ENCODE measurements around the gene ADD1.

ADD1 gene

GRCh38 chr4:2798399-2799223, 45.0 kb upstream of the ADD1 start:
- peaks cover 0 to 12% (median 4%) of the 10 kb centered on the region in 11 experiments; a peak in 6 of 22 replicates for H3K27me3 ChIP-seq
- TF ChIP-seq Cebpa-rat (IDR thresholded peaks at IDR 0.05): no peak
- H3K36me3 ChIP-seq: peaks cover 0 to 39% (median 0%) of the 10 kb centered on the region in 11 experiments; a peak in 9 of 22 replicates
- H4K20me1 ChIP-seq: peaks cover 0 to 70% (median 5%) of the 10 kb centered on the region in 11 experiments; a peak in 9 of 22 replicates
- peak overlapping the region; percentile 88 to 99 (median 93) for H3K27ac ChIP-seq
- peak overlapping the region; percentile 83 to 96 (median 90) for H3K9ac ChIP-seq
- no peaks in the 10 kb centered on the region for H3K9me3 ChIP-seq (replicated peaks in 1 of 11)
- peak overlapping the region; percentile 41 to 88 (median 74); a peak in 19 of 20 replicates for H3K4me3 ChIP-seq
- H3K4me1 ChIP-seq: peaks cover 81 to 100% (median 97%) of the 10 kb centered on the region in 10 experiments
- peak overlapping the region; percentile 93 to 100 (median 99) for H3K4me2 ChIP-seq

DNA sequence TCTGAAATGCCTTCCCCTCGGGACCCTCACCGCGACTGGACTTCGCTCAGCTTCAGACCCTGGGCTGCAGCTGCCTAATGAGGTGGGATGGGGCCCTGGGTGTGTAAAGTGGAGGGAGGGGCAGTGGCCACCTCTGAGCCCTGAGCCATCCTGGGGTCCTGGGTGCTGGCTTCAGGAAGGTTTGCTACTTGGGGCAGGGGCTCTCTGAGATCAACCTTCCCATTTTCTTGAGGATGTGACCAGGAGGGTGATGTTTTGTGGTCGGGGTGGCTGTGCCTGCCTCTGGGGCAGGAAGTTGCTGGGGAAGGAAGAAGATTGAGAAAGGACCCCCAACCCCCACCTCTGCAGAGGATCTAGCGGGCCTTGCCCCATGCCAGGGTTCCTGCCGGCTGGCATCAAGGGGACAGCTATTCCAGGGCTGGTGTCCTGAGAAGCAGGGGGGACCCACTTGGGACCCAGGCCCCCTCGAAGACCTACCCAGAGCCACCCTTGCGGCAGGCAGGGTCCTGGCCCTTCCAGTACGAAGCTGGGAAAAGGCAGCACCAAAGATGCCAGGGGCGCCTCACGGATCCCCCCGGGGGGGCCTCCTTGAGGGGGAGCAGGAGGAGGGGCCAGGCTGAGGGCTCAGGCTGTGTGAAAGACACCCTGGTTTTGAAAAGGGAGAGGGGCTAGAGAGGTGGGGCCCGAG, 44.3 kb upstream of the ADD1 start:
- H3K4me2 ChIP-seq: peak overlapping the region; percentile 93 to 100 (median 99)
- H3K27ac ChIP-seq: peak overlapping the region; percentile 88 to 99 (median 93)
- peak overlapping the region; percentile 83 to 96 (median 90) for H3K9ac ChIP-seq

DNA sequence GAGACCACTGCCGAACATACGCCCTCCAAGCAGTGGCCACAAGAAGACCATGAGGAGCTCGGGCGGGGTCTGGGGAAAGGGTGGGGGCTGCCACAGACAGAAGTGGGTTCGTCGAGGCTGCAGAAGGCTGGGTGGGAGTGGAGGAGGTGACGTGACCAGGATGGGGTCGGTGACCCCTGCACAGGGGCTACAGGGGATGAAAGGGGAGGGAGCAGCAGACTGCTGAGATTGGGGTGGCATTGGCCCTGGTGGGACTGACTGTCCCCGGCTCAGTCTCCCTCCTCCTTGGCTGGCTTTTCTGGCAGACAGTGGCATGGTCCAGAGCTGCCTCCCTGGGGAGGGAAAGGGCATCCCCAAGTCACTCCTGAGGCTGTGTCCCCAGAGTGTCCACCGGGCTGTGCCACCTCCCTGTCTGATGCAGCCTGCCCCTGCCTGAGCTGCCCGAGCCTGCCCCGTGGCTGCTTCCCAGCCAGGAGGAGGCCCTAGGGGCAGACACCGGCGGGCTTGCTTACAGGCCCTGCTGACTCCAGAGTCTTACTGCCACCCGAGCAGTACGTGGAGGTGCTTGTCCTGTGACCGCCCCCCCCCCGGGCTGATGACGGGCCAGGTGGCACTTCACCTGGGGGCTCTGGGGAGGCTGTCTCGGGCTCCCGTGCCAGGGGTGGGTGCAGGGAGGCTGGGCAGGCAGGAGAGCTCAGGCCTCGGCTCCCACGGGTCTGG, 43.5 kb upstream of the ADD1 start:
- H3K4me1 ChIP-seq: peaks cover 84 to 100% (median 97%) of the 10 kb centered on the region in 10 experiments
- H3K4me3 ChIP-seq: peak overlapping the region; percentile 41 to 88 (median 74); a peak in 19 of 20 replicates
- peak overlapping the region; percentile 88 to 99 (median 93) for H3K27ac ChIP-seq
- TF ChIP-seq Cebpa-rat (IDR thresholded peaks at IDR 0.05): no peak
- peak overlapping the region; percentile 83 to 96 (median 90) for H3K9ac ChIP-seq
- no peaks in the 10 kb centered on the region for H3K9me3 ChIP-seq (replicated peaks in 1 of 11)
- peaks cover 0 to 77% (median 0%) of the 10 kb centered on the region in 11 experiments; a peak in 10 of 22 replicates for H4K20me1 ChIP-seq
- H3K36me3 ChIP-seq: peaks cover 0 to 52% (median 0%) of the 10 kb centered on the region in 11 experiments; a peak in 10 of 22 replicates
- no peaks in the 10 kb centered on the region for H3K27me3 ChIP-seq
- peak overlapping the region; percentile 93 to 100 (median 99) for H3K4me2 ChIP-seq

More for the DNA sequence above, 44.3 kb upstream of the ADD1 start:
- Histone ChIP-seq H3K4me3 (peak overlapping the region; percentile 41 to 88 (median 74); a peak in 19 of 20 replicates), H3K27me3 (peaks cover 0 to 5% (median 0%) of the 10 kb centered on the region in 11 experiments; a peak in 3 of 22 replicates), H3K36me3 (peaks cover 0 to 46% (median 0%) of the 10 kb centered on the region in 11 experiments; a peak in 10 of 22 replicates), H3K9me3 (replicated peaks in 1 of 11) (no peaks in the 10 kb centered on the region), H3K4me1 (peaks cover 82 to 100% (median 97%) of the 10 kb centered on the region in 10 experiments), H4K20me1 (peaks cover 0 to 73% (median 3%) of the 10 kb centered on the region in 11 experiments; a peak in 9 of 22 replicates)
- peak in 7 of 11 experiments; percentile 14 to 77 (median 50); a peak in 8 of 22 replicates for TF ChIP-seq Cebpa-rat (IDR thresholded peaks at IDR 0.05)

- Histone ChIP-seq H3K36me3 (peaks cover 0 to 53% (median 0%) of the 10 kb centered on the region in 11 experiments; a peak in 10 of 22 replicates), H3K27me3 (no peaks in the 10 kb centered on the region), H3K4me2 (peak overlapping the region; percentile 93 to 100 (median 99)), H3K9me3 (replicated peaks in 1 of 11) (no peaks in the 10 kb centered on the region), H4K20me1 (peaks cover 0 to 77% (median 0%) of the 10 kb centered on the region in 11 experiments; a peak in 12 of 22 replicates), H3K27ac (peak overlapping the region; percentile 88 to 99 (median 93)), H3K4me1 (peaks cover 84 to 100% (median 97%) of the 10 kb centered on the region in 10 experiments), H3K9ac (peak overlapping the region; percentile 83 to 96 (median 90)), H3K4me3 (peak overlapping the region in 9 of 10 experiments; percentile 56 to 88 (median 78); a peak in 18 of 20 replicates)
- no peak for TF ChIP-seq Cebpa-rat (IDR thresholded peaks at IDR 0.05)
These were observed 42.7 kb upstream of the ADD1 start for GRCh38 chr4:2800691-2801596.

DNA sequence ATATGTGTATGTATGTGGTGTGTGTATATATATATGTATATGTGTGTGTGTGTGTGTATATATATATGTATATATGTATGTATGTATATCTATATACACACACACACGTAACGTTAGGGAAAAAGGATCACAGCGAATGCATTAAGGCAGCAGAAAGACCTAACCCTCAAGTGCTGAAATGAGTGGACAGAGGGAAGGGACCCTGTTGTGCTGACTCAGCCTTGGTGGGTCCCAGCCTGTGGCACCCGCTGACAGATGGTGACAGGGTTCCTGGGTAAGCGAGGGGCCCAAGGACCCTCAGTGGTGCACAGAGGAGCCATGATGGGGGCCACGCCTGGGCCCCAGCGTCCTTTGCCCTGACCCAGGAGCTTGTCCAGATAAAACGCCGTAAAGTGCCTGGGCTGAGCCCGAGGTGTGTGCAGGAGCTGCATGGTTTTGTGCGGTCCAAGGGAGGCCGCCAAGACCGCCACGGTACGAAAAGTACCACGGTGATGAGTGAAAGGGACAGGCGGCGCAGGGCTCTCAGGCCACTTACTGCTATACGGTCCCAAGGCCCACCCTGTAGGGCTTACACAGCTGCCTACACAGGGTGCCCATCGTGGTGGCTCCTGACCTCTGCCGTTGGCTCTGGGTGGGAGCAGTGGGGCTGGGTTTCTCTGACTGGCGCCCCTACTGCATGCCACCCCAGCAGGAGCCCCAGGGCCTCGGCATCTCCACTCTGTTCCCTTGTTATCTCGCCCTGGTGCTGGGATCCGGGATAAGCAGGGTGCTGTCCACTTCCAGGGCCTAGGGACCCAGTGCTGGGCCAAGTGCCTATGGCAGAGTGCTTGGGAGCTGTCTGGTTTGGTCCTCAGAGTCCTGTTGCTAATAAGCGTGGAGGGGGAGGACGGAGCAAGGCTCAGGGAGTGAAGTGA, 40.8 kb upstream of the ADD1 start:
- Histone ChIP-seq H3K9me3 (replicated peaks in 1 of 11) (no peaks in the 10 kb centered on the region), H3K9ac (peak overlapping the region; percentile 18 to 62 (median 48); a peak in 15 of 22 replicates), H3K36me3 (peaks cover 0 to 58% (median 0%) of the 10 kb centered on the region in 11 experiments; a peak in 10 of 22 replicates), H3K27me3 (no peaks in the 10 kb centered on the region), H3K4me1 (peaks cover 84 to 100% (median 97%) of the 10 kb centered on the region in 10 experiments), H3K27ac (peak overlapping the region; percentile 15 to 87 (median 76); a peak in 21 of 22 replicates), H3K4me3 (peak overlapping the region in 3 of 10 experiments; percentile 41 to 60 (median 54); a peak in 5 of 20 replicates), H4K20me1 (peaks cover 0 to 77% (median 16%) of the 10 kb centered on the region in 11 experiments; a peak in 12 of 22 replicates), H3K4me2 (peak overlapping the region; percentile 95 to 100 (median 98))
- no peak for TF ChIP-seq Cebpa-rat (IDR thresholded peaks at IDR 0.05)

- Histone ChIP-seq H3K27ac (peak overlapping the region; percentile 31 to 87 (median 78); a peak in 21 of 22 replicates), H3K4me3 (peak overlapping the region in 9 of 10 experiments; percentile 8 to 60 (median 41); a peak in 16 of 20 replicates), H3K9ac (peak overlapping the region; percentile 52 to 77 (median 70)), H3K27me3 (no peaks in the 10 kb centered on the region), H3K36me3 (peaks cover 0 to 63% (median 0%) of the 10 kb centered on the region in 11 experiments; a peak in 10 of 22 replicates), H3K4me2 (peak overlapping the region; percentile 95 to 100 (median 98)), H3K4me1 (peaks cover 83 to 97% (median 95%) of the 10 kb centered on the region in 10 experiments), H4K20me1 (peaks cover 0 to 80% (median 18%) of the 10 kb centered on the region in 11 experiments; a peak in 12 of 22 replicates), H3K9me3 (replicated peaks in 1 of 11) (no peaks in the 10 kb centered on the region)
- peak in 10 of 11 experiments; percentile 44 to 90 (median 68); a peak in 15 of 22 replicates for TF ChIP-seq Cebpa-rat (IDR thresholded peaks at IDR 0.05)
These were observed 39.8 kb upstream of the ADD1 start for GRCh38 chr4:2803624-2804448.
